SH-SY5Y (cell line): ENCODE measurements around the gene STXBP4.

Experiments
- GATA2 ChIP-seq: IDR thresholded peaks from 2 replicates; pipeline ENCODE4 v1.6.1; 2011; ENCODE audit warnings: mild to moderate bottlenecking, low read depth, low read length
- GATA3 ChIP-seq: IDR thresholded peaks from 2 replicates; pipeline ENCODE4 v1.6.1; 2011; ENCODE audit warnings: low read depth, mild to moderate bottlenecking, low read length, moderate library complexity

STXBP4 gene

GRCh38 chr17:55212880-55213279 lies 244.3 kb downstream of the STXBP4 start:
- TF ChIP-seq GATA3: no peak

DNA sequence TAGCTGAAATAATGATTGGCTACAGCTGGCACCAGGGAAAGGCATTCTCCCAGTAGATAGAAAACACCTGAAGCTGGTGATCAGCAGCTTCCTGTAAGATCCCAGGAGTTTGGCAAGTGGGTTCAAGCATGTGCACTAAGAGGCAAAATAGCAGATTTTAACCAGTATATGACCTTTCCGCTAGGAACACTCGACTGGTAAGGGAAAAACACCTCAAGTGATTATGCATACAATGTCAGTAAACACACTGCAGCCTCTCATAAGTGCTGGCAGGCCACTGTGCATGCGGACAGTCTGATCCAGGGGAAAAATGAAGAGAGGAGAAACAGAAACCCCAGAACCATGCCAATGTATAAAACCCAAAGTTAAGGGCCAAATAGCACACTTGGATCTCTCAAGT lies 247.1 kb downstream of the STXBP4 start:
- TF ChIP-seq GATA2: no peak
- TF ChIP-seq GATA3: no peak

GRCh38 chr17:55216888-55217287 lies 248.3 kb downstream of the STXBP4 start:
- no peak for TF ChIP-seq GATA3

GRCh38 chr17:55219459-55219858 lies 250.9 kb downstream of the STXBP4 start:
- no peak for TF ChIP-seq GATA2

DNA sequence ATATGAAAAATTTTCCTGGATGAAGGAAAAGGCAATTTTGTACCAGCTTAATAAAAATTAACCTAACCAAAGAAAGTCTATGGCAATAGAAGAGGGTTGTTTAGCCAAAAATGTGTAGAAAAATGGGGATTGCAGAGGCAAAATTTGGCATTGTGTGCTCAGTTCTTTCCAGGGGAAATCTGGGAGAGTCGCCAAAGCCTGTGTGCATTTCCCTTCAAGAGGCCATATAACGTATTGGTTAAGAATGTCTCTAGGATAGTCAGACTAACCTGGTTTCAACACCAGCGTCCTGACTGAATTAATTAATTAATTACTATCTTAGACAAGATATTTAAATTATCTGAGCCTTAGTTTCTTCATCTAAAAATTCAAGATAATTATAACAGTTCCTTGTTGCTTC lies 251.4 kb downstream of the STXBP4 start:
- TF ChIP-seq GATA3 (no peak), GATA2 (no peak)
